Measurements from ENCODE around the gene RPS25.
"Not testable (repeated sequence)": the region's sequence is repeated elsewhere in the genome, so short reads cannot be mapped to it uniquely, and the experiment has no call there.

The RPS25 gene

GRCh38 chr11:119014209-119014924 is 3.8 kb downstream of the RPS25 start:
- DNase-seq (ENCODE audit: low spot score), result no peak

DNA sequence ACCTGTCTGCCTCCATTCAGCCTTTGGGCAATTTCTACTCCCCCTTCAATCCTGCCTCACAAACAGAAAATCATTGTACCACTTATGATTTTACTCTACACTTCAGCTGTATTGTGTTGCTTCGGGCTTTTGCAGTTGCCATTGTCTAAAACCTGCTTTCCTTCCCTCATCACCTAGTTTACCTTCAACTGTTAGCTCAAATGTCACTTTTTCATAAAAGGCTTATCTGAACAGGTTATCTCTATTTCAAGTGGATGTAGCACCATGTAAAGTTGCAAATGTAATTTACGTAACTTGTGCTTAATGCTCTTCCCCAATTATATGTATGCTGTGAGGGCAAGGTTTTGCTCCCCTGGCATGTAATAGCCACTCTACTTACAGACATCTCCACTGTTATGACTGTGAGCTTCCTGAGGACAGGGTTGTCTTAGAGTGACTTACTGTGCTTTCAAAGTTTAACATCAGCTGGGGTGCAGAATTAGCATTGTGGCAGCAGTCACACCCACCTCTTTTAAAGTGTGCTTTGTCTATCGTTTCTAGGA is 5.4 kb downstream of the RPS25 start:
- DNase-seq (ENCODE audit: low spot score), result no peak

DNA sequence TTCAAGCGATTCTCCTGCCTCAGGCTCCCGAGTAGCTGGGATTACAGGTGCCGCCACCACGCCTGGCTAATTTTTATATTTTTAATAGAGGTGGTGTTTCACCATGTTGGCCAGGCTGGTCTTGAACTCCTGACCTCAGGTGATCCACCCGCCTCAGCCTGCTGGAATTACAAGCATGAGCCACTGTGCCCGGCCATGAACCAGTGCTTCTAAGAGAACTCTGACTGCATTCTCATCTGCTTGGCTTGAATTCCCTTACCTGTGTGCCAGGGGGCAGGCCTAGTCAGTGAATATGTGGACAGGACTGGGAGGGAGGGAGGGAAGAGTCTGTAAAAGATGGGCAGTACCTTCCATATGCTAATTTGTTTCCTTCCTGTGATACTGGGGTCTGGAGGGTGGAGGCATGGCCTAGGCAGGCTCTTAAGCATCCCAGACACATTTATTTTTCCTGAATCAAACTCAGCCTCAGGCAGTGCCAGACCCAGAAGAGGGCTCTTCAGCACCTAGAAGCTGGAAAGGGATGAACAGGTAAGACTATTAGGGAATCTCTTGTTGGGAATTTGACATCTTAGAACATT is 6.6 kb downstream of the RPS25 start:
- DNase-seq (ENCODE audit: low spot score), result no peak

- no peak for DNase-seq (ENCODE audit: low spot score)
These were observed 11.5 kb downstream of the RPS25 start for GRCh38 chr11:119006656-119007055.

DNA sequence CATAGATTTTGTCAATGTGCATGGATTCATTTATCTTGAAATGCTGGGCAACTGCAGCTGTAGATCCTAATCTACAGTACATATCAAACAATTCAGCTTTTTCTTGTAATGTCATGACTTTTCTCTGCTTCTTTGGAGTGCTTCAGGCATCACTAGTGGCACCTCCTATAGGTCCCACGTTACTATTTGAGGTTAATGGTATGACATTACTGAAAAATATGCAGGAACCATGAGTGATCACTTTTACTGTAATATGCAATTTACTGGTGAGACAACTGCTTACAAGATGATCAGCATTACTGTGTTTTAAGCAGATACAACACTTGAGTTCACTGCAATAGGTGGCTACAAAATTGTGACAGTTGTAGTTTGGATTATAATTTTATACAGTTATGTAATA is 17.2 kb downstream of the RPS25 start:
- DNase-seq (ENCODE audit: low spot score), result no peak

DNA sequence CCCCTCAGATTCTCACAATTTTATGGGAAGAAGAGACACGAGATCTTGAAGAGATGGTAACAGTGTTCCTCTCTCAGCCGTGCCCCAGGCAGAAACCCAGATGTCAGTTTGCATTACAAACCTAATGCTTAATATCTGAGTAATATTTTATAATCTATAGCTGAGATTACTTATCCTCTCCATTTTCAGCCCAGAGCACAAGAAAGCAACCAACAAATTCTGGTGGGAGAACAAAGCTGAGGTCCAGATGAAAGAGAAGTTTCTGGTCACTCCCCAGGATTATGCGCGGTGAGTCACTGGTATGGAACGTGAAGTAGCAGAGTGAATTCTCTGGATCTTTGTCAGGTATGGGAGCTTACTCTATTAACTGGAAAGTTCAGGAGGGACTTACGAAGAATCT is 19.3 kb downstream of the RPS25 start:
- no peak for DNase-seq (ENCODE audit: low spot score)

DNA sequence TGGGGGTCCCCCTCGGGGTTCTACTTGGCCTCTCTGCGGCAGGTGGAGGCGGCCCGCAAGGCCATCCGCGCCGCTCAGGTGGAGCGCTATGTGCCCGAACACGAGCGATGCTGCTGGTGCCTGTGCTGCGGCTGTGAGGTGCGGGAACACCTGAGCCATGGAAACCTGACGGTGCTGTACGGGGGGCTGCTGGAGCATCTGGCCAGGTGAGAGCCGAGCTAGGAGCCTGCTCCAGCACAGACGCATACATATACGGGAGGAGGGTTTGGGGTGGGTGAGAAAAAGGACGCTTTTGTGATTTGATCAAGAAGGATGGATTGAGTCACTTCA is 19.8 kb downstream of the RPS25 start:
- no peak for DNase-seq (ENCODE audit: low spot score)

- peak; percentile 97 for DNase-seq (ENCODE audit: low spot score)
These were observed 20.3 kb downstream of the RPS25 start, which contains the start of gene CENATAC for GRCh38 chr11:118997627-118998387. TSS of gene CENATAC (plus strand) at chr11:118998138. CDS start at chr11:118998198, 60 bp downstream.

- peak; percentile 73 for DNase-seq (ENCODE audit: low spot score)
These were observed 21.1 kb downstream of the RPS25 start for GRCh38 chr11:118996926-118997626.

- DNase-seq (ENCODE audit: low spot score), result not testable (repeated sequence)
These were observed 26.6 kb downstream of the RPS25 start for GRCh38 chr11:118991486-118992038.

DNA sequence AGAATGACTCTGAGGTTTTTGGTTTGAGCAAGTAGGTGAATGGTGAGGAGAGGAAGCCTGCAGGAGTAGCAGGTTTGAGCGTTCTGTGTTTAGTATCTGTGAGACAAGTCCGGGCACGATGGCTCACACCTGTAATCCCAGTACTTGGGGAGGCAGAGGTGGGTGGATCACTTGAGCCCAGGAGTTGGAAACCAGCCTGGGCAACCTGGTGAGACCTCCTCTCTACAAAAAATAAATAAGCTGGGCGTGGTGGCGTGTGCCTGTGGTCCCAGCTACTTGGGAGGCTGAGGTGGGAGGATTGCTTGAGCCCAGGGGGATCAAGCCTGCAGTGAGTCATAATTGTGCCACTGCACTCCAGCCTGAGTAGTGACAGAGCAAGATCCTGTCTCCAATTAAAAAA is 29.9 kb downstream of the RPS25 start:
- no peak for DNase-seq (ENCODE audit: low spot score)

DNA sequence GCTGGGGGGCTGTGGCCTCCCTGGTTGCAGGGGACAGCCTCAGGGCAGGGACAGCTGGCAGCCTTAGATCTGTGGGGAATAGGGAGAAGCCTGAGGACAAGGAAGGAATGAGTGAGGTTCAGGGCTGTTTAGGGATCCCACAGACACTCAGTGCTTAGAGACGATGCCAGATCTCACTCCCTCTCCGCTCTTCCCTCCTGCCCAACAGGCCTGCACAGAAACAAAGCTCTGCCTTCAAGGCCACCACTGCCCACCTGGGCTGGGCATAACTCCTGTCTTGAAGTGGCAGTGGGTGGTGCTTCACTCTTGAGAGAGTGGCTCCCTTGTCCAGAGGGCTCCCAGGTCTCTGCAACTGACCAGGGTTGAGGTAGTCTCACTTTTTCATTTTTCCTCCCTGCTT is 33.3 kb downstream of the RPS25 start:
- DNase-seq (ENCODE audit: low spot score), result no peak

- not testable (repeated sequence) for DNase-seq (ENCODE audit: low spot score)
These were observed 33.8 kb downstream of the RPS25 start for GRCh38 chr11:118984337-118984736.

GRCh38 chr11:118980191-118980881 is 37.8 kb downstream of the RPS25 start:
- no peak for DNase-seq (ENCODE audit: low spot score)

- DNase-seq (ENCODE audit: low spot score), result no peak
These were observed 38.7 kb downstream of the RPS25 start for GRCh38 chr11:118979434-118979833.

GRCh38 chr11:118975771-118976709 is 42.1 kb downstream of the RPS25 start:
- DNase-seq (ENCODE audit: low spot score), result no peak

- no peak for DNase-seq (ENCODE audit: low spot score)
These were observed 44.2 kb downstream of the RPS25 start for GRCh38 chr11:118973985-118974384.

- no peak for DNase-seq (ENCODE audit: low spot score)
These were observed 46.5 kb downstream of the RPS25 start, which contains the start of gene FOXR1 for GRCh38 chr11:118971646-118972045. TSS of gene FOXR1 (plus strand) at chr11:118971761. CDS start at chr11:118971932, 171 bp downstream.

DNA sequence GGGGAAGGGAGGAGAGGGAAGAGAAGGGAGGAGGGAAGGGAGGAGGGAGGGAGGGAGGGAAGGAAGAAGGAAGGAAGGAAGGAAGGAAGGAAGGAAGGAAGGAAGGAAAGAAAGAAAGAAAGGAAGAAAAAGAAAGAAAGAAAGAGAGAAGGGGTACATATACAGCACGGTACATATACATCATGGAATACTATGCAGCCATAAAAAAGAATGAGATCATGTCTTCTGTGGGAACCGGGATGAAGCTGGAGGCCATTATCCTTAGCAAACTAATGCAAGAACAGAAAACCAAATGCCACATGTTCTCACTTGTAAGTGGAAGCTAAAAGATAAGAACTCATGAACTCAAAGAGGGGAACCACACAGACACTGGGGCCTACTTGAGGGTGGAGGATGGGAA is 48.6 kb downstream of the RPS25 start:
- DNase-seq (ENCODE audit: low spot score), result not testable (repeated sequence)
